22Rv1 (cell line): ENCODE measurements around the gene AUTS2.

Experiments used
- CTCF ChIP-seq: fragments of 450-650 bp; IDR thresholded peaks from 2 replicates; pipeline ENCODE4 v1.5.1; 2017; ENCODE audit warnings: mild to moderate bottlenecking
- ZFX ChIP-seq: fragments of 450-650 bp; IDR thresholded peaks from 2 replicates; pipeline ENCODE4 v1.6.1; 2017; ENCODE audit warnings: antibody characterized with exemption, borderline replicate concordance

GRCh38 chr7:69959789-69960499 lies 361.7 kb downstream of the AUTS2 start:
- TF ChIP-seq CTCF (no peak), ZFX (no peak)
